GM19438 (cell line): ENCODE measurements around the gene GFER.
A peak's percentile ranks its signal among the peaks of the same experiment; 100 is the strongest.
"Not testable (repeated sequence)": the region's sequence is repeated elsewhere in the genome, so short reads cannot be mapped to it uniquely, and the experiment has no call there.

Experiments
- ATAC-seq: cut with Tn5 transposase; IDR thresholded peaks from one replicate; pipeline ENCODE4 v1.9.1; 2021; ENCODE audit warnings: low read depth; ENCODE audit not compliant: unreplicated experiment

Gene GFER

DNA sequence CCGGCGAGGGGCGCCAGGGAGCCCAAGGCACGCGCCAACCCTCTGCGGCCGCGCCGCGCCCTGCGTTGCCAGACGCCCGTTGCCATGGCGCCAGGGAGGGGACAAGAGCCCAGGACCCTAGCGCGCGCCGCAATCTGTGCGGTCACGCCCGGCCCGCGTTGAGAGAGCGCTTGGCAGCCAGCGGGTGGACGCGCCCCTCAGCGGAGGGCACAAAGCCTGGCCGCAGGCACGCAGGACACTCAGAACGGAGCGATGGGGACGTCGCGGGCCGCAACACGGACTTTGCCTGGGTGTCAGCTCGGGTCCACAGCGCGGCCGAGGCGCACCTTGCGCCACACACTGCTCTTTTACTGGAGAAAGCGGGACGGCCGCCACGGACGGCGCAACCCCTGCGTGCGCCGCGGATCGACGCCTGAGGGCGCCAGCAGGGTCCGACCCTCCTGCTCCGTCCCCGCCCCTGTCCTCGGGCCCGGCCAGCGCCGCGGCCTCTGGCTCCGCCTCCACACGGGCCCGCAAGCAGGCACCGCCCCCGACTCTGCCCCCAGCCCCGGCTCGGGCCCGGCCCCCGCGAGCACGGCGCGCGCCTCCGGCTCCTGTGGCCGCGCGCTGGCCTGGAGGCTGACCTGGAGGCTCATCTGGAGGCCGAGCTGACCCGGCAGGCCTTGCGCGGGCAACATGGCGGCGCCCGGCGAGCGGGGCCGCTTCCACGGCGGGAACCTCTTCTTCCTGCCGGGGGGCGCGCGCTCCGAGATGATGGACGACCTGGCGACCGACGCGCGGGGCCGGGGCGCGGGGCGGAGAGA, at the start of gene GFER:
TSS of gene GFER (plus strand) at position 650 of the 803 bp plus-strand sequence. CDS start at position 676, 26 bp downstream.
- peak; percentile 68 for ATAC-seq

DNA sequence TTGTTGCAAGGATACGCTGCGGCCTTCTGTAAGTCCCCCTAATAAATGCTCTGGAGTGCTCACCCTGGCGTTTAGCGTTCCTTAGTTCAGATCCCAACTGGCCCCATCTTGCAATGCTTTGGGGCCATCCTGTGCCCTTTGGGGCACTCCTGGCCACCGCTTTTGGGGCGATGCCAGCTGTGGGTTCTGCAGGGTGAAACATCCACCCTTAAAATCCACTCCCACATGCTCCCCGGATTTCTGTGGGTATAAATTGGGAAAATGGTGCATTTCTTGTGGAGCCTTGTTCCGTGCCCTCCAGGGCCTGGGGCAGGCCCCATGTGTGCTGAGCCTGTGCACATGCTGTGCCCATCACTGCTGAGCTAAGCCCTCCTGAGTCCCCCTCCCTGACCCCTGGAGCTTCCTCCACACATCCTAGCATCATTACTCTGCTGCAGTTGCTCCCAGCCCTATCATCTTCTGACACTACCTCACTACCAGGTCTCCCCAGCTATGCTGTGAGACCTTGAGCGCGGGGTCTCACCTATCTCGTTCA, 47.0 kb upstream of the GFER start:
- no peak for ATAC-seq

DNA sequence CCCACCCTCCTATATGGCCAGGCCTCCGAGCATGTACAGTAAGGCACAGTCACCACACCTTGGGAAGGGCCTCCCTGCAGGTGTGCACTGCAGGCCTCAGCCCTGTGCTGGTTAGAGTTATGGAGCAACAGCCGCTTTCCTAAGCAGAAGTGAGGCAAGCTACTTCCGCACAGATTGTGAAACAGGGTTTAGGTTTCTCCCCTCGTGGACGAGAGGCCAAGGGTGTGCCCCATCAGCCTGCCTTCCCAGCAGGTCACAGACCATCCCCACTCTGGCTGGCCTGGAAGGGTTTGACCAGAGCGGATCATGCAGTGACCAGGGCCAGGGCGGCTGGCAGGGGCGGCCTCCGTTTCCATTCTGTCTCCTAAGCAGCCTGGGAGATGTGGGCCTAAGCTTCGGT, 45.7 kb upstream of the GFER start:
- ATAC-seq: no peak

GRCh38 chr16:1938910-1939309, 45.1 kb upstream of the GFER start:
- no peak for ATAC-seq

GRCh38 chr16:1939833-1940232, 44.2 kb upstream of the GFER start:
- ATAC-seq: not testable (repeated sequence)

- ATAC-seq: no peak
These were observed 43.5 kb upstream of the GFER start for GRCh38 chr16:1940273-1941161.

DNA sequence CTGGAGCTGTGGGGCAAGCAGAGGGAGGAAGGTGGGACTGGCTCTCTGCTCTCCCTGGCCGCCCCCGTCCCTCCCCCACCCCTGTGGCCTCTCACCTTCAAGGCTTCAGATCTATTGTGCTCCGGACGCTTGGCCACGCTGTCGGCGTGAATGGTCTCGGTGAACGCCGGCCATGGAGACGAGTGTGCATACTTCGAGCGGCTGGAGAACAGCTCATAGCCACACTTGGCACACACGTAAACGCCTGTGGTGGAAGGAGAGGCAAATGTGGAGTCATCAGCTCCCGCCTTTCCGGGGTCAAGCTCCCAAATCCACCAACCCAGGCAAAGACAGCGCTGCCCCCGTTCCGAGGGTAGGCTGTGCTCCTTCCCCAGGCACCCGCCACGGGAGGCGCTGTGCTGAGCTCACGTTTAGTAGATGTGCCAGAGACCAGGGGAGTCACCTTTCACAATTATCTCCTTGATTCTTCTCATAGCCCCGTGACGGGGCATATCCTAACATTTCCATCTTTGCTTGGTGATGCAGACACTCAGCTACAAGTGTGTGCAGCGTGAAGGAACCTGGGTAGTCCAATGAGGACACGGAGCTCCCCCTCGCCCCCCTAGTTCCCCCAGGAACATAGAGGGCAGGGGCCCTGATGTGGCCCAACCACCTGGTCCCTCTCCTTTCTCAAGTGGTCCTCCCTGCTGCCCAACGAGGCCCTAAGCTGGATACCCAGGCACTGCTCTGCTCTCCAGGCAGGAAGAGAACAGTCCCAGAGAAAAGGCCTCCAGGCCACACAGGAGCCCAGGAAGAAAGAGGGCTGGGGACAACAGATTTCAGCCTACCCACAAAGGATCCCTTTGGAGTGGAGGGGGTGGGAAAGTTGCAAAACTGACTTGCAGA, 42.6 kb upstream of the GFER start:
- ATAC-seq: no peak

DNA sequence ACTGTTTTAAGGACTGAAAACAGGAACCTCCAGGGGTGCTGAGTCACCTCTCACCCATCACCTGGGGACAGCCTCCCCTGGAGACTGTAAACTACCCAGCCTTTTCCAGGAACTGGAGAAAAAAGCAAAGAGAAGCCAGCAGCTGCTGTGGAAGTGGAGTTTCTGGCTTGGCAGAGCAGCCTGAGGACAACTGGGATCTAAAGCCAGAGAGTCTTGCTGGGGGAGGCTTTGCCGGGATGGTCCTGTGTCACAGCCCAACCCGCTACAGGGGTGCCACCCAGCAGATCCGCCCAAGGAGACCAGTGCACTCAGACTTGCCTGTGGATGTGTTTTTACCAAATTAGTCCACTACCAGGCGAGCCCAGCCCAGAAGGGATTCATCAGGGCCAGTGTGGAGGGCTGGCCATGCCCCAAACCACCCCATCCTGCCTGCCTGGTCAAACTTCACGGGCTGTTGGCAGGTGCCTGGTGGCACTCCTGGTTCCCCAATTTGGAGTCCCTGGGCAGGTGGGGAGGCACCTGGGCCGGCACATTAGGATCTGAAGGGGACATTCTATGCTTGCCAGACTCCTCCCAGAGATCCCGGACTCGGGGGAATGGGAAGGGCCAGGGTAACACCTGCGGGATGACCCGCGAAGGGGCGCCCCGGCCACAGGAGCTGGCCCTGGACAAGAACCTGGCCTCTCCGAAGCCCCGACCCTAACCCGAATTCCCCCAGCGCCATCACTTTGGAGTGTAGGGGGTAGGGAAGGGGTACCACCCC, 41.8 kb upstream of the GFER start:
- no peak for ATAC-seq

- peak; percentile 93 for ATAC-seq
These were observed 40.9 kb upstream of the GFER start, which contains the start of gene MSRB1 for GRCh38 chr16:1942810-1943726. Gene MSRB1 (minus strand): TSS chr16:1943199. CDS start chr16:1943156, 43 bp downstream.

DNA sequence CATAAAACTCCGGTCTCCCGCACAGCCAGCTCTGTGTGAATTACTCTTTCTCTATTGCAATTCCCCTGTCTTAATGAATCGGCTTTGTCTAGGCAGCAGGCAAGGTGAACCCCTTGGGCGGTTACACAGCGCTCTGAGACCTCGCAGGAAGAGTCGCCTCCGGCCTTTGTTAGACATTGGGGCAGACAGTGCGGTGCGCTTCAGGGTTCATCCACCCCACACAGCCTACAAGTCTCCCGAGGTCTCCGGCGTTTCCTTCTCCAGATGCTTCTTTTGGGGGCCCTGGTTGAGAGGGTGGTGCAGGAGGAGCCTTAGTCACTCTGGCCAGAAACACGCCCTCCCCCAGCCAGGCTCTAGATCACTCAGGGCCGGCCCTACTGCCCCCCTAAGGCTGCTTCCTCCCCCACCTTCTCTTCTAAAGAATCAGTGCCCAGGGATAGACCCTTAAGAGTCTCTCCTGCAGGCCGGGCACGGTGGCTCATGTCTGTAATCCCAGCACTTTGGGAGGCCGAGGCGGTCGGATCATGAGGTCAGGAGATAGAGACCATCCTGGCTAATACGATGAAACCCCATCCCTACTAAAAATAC, 39.3 kb upstream of the GFER start:
- no peak for ATAC-seq

GRCh38 chr16:1945559-1946391, 38.2 kb upstream of the GFER start:
- no peak for ATAC-seq

DNA sequence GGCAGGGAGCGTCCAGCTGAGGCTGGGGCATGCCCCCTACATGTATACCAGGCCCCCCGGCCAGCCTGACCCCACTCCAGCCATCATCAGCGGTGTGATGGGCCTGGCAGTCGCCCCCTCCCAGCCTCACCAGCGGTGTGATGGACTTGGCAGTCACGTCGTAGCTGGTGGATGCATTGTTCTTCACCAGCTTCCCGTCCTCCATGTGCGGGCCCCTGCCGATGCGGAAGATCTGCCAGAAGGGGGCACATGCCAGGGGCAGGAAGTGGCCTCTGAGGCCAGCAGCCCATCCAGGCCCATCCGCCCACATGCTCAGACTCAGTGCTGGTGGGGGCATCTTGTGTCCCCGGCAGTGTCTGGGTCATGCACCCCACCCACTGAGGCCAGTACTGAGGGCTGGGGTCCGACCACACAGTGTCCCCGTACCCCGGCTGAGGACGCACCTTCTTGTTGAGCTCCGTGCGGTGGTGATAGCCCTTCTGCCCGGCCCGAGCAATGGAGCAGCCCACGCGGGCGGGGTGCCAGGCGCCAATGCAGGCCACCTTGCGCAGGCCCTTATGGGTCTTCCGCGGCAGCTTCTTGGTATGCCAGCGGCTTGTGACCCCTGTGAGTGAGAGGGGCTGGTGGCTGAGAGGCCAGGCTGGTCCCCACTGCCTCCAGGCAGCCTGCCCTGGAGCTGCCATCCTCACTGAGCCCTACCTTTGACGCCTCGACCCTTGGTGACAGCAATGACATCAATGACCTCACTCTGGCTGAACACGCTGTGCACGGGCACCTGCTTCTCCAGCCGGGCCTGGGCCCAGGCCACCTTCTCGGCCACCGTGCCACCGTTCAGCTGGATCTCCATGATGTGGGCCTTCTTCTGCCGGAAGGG, 37.3 kb upstream of the GFER start:
- ATAC-seq: no peak

GRCh38 chr16:1947369-1947670, 36.7 kb upstream of the GFER start:
- no peak for ATAC-seq

GRCh38 chr16:1949507-1949906, 34.5 kb upstream of the GFER start:
- no peak for ATAC-seq

- ATAC-seq: no peak
These were observed 33.9 kb upstream of the GFER start for GRCh38 chr16:1950047-1950446.

GRCh38 chr16:1950559-1950958, 33.4 kb upstream of the GFER start:
- ATAC-seq: no peak

DNA sequence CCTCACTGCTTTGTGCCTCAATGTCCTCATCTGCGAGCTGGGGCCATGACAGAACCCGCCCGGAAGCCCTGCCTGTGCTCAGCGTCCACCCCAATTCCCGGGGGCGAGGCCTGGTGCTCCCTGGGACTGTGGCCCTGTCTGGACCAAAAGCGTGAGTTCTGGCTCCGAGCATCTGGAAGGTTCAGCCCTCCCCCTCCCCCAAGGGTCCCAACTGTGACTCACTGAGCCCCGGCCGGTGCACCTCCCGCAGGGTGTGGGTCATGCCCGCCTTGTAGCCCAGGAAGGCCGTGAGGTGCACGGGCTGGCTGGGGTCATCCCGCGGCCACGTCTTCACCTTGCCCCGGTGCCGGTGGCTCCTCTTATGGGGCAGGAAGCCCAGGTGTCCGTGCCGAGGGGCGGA, 30.3 kb upstream of the GFER start:
- ATAC-seq: no peak
